Measurements from ENCODE around the gene CSTB.

The CSTB gene

GRCh38 chr21:43733529-43734071 is 42.5 kb downstream of the CSTB start:
- in situ Hi-C loops (cut with HindIII; ENCODE audit: low sequenced_read_pairs): no loop called here

GRCh38 chr21:43733060-43733459 is 43.0 kb downstream of the CSTB start:
- in situ Hi-C loops (cut with HindIII; ENCODE audit: low sequenced_read_pairs): no loop called here

GRCh38 chr21:43731891-43732711 is 44.0 kb downstream of the CSTB start:
- in situ Hi-C loops (cut with HindIII; ENCODE audit: low sequenced_read_pairs): no loop called here

GRCh38 chr21:43731476-43731875 is 44.6 kb downstream of the CSTB start:
- in situ Hi-C loops (cut with HindIII; ENCODE audit: low sequenced_read_pairs): no loop called here

- in situ Hi-C loops (cut with HindIII; ENCODE audit: low sequenced_read_pairs): no loop called here
Observed at GRCh38 chr21:43728467-43729390, 47.4 kb downstream of the CSTB start.

- in situ Hi-C loops (cut with HindIII; ENCODE audit: low sequenced_read_pairs): no loop called here
Observed at GRCh38 chr21:43728154-43728466, 48.0 kb downstream of the CSTB start.

- in situ Hi-C loops (cut with HindIII; ENCODE audit: low sequenced_read_pairs): no loop called here
Observed at GRCh38 chr21:43727519-43728153, 48.5 kb downstream of the CSTB start.

GRCh38 chr21:43726686-43727518 is 49.2 kb downstream of the CSTB start:
- in situ Hi-C loops (cut with HindIII; ENCODE audit: low sequenced_read_pairs): no loop called here
